ENCODE measurements around the gene SPDYC.

GRCh38 chr11:65170058-65170534, at the start of gene SPDYC:
- TF ChIP-seq CTCF (IDR thresholded peaks at IDR 0.05; ENCODE audit: low read length) (no peak), EZH2 (optimal IDR thresholded peaks at IDR 0.05; ENCODE audit: low read depth, low read length) (no peak), EZH2phosphoT487 (IDR thresholded peaks at IDR 0.05; ENCODE audit: low read length) (no peak)

Measured in MM.1S (cell line).